HG03354 (cell line): ENCODE results near the gene SERGEF.

ENCODE experiments used
- ATAC-seq: cut with Tn5 transposase; IDR thresholded peaks from one replicate; pipeline ENCODE4 v1.9.1; 2021; ENCODE audit warnings: mild to moderate bottlenecking; ENCODE audit not compliant: unreplicated experiment, poor library complexity, severe bottlenecking

SERGEF gene

DNA sequence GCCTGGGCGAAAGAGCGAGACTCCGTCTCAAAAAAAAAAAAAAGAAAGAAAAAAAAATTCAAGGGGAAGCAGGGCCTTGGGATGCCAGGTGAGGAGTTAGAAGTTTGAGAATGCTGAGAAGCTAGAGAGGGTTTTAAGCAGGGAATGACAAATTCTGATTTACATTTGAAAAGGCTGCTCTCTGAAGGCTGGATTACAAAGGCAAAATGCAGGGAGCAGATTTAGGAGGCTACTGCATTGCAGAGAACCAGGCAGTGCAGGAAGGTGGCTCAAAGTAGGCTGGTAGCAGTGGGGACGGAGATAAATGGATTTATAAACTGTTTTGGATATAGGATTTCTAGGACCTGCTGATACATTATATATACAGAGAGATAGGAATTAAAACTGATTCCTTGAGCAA is 211.7 kb downstream of the SERGEF start:
- ATAC-seq: no peak

DNA sequence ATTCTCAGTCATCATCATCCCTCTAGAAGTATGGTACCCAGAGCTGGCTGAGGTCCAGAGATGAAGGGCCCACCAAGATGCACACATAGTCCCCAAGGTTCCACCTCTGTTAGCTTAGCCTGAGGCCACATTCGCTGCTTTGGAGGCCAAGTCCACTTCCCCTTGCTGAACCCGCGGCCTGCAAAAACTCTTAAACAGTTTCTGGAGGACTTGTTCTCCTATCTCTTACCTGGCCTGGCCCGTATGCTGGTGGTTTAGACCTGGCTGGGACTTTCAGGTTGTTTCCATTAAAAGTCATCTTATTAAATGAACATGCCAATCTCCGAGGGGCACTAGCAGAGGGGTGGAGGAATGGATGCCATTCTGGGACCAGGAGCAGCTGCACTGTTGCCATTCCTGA is 213.7 kb downstream of the SERGEF start:
- ATAC-seq: no peak

DNA sequence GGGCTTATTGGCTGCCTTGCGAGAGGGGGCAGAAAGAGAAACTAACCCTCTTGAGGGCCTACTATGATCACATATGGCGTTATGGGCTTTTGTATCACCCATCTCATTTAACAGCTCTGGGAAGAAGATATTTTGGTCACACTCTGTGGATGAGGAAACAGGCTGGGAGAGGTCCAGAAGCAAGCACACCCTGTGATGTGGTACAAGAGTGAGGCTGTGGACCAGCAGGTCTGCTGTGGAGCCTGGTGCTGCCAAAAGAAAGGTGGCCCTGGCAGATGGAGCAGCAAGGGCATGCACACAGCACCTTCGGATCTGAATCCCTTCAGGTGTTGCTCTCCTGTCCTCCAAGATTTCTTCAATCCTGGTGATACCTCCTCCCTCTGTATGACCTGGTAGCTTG is 214.1 kb downstream of the SERGEF start:
- ATAC-seq: no peak

DNA sequence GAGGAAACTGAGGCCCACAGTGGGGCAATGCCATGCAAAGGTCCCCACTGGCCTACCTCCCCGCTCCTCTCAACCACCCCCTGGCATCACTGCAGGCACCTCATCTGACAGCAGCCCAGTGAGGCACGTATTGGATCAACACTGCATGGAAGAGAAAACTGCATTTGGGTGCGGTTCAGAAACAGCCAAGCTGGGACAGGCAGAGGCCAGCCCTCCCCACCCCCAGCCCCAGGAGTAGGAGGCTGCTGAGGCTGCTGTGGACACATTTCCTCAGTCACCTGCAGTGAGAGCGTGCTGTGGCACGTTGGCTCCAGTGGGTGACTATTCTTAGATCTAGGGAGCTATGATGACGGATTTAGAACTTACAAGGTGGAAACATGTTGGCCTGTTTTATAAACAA is 214.6 kb downstream of the SERGEF start:
- no peak for ATAC-seq

DNA sequence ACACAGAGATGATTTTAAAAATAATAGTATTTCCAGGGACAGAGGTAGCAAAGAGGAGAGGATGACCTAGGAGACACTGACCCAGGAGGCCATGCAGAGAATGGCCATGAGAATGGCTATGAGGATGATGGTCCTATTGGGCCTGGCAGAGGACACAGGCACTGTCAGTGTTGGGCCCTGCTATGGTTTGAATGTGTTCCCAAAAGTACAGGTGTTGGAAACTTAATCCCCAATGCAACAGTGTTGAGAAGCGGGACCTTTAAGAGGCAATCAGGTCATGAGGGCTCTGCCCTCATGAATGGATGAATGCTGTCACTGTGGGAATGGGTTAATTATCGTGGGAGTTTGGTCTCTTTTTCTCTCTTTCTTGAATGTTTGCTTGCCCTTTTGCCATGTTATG is 216.7 kb downstream of the SERGEF start:
- ATAC-seq: no peak

DNA sequence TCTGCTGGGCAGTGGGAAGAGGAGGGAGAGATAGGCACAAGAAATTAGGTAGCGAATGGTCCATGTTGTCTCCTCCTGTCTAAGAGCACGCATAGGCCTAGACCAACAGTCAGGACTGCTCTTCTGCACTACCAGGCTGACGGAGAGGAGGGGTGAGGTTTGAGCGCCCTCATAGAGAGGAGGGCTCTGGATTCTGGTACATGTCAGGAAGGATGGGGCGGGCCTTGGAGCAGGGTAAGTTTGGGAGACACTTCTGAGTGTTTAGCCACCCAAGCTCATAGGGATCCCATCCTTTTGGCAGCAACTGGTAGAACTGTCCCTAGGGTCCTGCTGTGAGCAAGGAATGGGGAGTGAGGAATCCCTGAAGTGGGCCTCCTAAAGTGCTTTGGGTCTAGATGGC is 217.9 kb downstream of the SERGEF start:
- ATAC-seq: no peak

DNA sequence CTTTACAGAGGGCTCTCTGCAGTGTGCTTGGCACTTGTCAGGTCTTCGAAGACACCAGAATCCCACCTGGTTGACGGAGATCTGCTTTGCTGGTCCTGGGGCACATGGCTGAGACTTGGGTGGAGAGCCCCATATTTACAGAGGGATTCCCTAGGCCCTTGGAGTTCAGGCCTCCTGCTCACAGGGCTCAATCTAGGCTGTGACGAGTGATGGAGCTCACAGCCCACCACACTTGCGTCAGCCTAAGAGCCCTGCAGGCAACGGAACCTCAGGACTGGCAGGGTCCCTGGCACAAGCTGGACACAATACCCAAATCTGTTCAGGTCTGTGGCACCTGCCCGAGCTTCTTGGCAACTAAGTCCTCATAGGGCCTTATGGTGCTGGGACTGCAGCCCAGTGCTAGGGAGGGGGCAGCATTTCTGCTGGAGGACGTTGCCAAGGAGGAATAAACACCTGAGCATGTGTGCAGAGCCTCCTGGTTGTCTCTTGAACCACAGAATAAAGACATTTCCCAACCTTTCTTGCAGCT is 219.1 kb downstream of the SERGEF start:
- no peak for ATAC-seq

DNA sequence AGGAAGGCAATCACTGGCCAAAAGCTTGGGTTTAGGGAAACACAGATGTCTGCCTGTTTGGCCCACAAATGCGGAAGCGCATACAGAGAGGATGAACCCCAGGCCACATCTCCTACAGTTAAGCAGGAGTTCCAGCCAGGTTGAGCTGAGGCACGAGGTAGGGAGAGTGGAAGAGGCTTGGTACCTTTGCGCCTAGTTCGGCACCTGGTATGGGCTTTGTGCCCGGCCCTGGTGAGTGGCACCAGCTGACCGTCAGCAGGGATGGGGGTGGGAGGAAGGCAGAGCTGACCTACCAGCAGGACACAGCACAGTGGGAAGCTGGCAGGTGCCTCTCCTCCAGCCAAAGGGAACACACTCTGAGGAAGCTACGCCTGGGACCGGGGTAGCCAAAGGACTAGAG is 220.7 kb downstream of the SERGEF start:
- no peak for ATAC-seq

DNA sequence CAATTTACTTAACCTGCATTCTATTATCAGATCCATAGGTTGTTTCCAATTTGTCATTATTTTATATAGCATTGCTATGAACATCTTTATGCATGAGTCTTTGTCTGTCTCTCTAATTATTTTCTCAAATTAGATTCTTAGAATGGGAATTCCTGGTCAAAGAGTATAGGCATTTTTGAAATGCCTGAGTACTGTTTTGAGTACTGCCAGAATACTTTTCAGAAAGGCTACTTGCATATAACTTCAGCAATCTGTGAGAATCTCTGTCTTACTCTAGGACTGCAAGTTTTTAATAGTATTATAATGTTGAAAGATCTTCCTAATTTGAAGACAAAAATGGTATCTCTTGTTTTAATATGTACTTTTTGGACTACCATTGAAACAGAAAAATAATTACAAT is 221.7 kb downstream of the SERGEF start:
- no peak for ATAC-seq

DNA sequence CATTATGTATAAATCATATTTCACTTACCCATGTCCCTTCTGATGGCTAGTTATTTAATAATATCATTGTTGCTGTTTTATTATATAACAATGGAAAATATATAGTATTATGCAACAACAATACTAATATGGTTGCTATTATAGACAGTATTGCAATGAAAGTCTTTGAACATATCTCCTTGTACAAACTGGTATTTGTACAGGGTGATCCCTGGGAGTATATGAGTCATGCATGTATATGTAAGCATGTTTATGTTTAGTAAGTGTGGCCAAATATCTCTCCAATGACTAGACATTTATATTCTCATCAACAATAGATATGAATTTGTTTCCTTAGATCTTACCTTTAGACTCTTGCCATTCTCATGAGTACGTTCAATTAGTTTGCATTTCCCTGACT is 222.4 kb downstream of the SERGEF start:
- ATAC-seq: no peak

DNA sequence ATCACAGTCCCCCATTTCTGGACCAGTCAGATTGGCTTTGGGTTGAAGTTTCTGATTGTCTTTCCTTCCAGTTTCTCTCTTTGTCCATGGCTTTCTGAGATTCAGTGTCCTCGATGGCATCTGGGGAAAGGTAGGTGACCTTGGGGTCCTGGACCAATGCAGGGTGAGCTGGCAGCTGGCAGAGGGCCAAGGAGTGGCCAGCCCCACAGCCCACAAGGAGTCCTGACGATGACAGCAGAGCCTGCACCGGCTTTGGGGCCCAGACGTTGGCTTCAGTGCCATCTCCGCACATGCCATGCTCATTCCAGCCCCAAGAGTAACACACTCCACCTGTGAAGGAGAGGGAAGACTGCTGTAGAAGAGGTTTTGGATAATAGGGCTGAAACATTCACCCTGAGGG is 224.8 kb downstream of the SERGEF start:
- ATAC-seq: no peak

DNA sequence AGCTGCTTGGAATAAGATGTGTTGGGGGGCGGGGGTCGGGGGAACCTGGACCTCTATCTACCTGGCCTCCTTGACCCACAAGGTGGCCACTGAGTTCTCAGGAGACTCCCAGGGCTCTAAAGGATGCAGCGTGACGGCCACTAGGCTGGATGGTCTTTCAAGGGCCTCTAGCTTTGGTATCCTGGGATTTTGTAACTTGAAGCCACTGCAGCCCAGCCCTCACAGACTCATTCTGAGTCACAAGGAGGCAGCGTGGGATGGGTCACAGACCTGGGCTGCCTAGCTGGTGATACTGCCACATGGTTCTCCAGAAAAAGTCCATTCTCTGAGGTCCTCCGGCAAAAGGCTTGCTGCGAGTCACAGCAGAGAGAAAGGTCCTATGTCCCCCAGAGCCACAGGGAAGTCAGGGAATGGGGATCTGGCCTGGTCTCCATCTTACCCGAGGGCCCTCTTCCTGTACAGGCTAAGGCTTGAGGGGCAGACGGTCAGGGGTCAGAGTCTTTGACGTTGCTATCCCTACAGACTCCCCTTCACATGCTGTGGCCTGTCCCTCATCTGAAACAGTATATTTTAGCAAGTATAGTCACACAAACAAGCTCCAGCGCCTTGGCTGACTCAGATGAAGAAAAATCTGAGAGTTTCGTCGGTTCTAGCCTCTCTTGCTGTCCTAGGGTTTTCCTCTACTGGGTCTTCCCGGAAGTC is 225.9 kb downstream of the SERGEF start:
- ATAC-seq: no peak

DNA sequence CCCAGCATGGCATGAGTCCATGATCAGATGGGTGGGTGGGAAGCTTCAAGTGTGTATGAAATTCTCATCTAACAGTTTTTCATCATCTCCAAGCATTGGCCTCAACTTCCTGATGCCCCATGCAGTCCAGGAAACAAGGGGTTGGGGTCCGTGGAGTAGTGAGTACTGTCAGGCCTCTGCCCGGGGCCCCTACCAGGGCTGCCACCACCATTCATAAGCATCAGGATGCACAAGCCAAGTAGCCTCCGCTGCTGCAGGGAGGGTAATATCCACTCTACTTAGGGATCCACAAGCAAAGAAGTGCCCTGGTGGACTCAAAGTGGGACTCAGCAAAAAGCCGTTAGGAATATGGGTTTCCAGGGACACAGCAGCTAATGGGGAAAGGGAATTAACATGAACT is 229.0 kb downstream of the SERGEF start:
- no peak for ATAC-seq

DNA sequence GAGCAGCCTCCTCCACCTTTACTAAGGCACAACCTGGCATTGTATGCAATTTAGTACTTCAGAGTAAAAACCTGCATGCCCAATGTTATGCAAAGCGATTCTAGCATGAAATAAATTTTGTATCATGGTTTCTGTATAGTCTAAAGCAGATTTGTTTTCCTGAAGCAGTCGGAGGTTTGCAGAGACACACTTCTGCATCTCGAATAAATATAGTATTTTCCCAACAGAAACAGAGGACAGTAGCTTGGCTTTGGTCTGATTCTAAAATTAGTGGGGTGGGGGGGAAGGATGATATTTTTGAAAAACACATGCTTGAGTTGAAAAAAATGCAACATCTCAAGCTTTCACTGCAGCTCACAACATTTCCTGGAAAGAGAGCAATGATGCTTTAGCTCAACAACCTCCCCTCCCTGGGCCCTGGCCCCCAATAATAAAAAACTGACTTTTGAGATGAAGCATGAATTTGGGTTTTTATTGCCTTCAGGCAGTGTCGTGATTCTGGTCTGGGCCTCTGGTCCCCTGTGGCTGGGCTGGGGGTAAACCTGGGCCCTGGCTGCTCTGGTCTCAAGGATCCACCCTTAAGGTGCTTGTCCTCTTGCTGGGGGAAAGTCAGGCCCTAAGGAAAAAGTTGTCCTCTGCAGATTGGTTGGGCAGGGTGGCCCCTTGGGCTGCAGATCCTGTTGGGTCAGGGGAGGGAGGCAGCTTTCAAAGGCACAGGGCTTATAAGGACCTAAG is 230.1 kb downstream of the SERGEF start:
- ATAC-seq: no peak

DNA sequence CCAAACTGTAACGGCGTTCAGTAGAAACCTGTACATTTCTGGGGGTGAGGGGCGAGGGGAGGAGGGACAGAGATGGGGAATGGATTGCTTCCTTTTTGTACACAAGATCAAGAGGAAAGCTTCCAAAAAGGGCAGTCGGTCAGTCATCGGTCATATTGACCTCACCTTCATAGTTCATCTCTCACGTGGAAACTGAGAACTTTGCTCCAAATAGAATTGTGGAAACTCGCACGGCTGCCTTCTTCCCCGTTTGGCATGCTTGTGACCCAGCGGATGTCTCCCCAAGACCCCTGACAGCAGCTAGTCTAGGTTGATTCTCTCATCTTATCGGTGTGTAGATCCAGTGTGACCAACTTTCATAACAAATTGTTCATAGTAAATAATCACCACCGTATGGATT is 230.7 kb downstream of the SERGEF start:
- no peak for ATAC-seq

DNA sequence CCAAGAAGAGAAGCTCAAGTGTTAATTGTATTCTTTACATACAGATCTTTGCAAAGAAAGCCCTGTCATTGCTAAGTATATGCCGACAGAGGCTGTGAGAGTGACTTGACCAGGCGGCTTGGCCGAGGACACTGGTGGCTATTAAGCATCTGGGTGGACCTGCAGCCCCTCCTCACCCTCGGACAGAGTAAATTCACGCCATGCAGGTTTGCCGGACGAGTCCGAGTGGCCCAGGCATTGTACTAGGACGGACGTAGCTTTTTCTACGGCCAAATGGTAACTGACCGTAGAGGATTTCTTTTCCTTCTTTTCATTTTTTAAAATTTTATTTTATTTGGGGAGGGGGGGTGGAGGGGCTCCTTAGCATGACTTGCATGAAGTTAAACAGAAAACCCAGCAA is 231.2 kb downstream of the SERGEF start:
- ATAC-seq: no peak

DNA sequence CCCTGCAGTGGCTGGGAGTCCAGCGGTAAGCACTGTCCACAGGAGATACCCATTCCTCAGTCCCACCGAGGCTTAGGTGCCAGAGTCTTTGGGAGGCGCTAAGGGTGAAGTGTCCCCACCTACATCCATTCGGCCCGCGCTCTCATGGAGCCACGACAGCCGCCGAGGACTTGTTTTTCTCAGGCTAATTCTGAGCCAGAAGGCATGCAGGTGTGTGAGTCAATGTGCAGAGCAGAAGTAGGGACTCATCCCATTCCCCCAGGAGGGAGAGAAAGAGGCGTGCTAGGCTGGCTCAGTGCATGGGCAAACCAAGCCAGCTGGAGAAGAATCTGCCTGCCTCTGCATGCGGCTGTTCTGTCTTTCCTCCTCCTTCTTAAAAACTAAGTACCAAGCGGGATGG is 231.6 kb downstream of the SERGEF start:
- no peak for ATAC-seq

DNA sequence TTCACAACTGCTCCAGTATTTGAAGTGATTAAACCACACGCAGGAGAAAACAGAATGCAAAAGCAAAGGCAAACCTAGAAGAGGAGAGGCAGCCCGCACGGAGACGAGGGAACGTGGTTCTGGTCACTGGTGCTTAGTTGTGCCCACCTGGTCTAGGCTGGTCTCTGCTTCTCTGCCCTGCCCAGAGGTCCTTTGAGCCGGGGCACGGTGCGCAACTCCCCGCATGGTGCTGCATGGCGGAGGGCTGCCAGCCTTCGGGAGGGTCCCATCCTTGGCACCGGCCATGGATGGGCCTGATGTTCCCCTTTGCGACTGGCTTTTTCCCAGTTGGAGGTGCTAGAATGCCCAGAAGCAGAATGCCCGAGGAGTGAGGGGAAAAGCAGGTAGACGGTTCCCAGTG is 232.2 kb downstream of the SERGEF start:
- no peak for ATAC-seq

DNA sequence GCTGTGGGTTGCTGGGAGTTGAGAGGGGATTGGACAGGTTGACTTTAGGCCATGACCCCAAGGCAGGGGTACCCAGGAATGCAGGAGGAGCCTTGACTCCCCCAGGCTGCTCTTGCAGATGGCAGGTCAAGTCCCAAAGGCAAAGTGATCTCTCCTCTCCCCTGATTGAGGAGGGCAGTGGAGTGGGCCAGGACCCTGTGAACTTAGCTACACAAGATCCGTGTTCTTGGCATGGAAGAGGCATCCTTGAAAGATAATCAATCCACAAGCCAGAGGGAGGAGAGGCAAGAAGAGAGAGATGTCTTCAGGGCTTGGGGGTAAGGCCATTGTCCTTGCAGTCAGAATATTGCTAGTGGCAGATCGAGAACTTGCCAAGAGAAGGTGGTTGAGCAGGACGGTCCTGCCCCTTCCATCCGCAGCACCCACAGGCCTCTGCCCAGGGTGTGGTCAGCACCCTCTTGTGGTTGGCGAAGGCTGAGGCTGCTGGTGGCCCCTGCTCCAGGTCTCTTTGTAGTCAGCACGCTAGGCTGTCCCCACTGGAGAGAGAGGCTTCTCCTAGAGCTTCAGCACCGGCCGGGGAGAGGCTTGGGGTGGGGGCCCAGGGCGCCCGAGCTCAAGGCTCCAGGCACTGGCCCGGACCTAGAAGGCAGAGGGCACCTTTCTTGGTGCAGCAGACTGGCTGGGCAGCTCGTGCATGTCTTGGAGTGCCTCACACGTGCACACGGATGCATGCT is 232.8 kb downstream of the SERGEF start:
- no peak for ATAC-seq

DNA sequence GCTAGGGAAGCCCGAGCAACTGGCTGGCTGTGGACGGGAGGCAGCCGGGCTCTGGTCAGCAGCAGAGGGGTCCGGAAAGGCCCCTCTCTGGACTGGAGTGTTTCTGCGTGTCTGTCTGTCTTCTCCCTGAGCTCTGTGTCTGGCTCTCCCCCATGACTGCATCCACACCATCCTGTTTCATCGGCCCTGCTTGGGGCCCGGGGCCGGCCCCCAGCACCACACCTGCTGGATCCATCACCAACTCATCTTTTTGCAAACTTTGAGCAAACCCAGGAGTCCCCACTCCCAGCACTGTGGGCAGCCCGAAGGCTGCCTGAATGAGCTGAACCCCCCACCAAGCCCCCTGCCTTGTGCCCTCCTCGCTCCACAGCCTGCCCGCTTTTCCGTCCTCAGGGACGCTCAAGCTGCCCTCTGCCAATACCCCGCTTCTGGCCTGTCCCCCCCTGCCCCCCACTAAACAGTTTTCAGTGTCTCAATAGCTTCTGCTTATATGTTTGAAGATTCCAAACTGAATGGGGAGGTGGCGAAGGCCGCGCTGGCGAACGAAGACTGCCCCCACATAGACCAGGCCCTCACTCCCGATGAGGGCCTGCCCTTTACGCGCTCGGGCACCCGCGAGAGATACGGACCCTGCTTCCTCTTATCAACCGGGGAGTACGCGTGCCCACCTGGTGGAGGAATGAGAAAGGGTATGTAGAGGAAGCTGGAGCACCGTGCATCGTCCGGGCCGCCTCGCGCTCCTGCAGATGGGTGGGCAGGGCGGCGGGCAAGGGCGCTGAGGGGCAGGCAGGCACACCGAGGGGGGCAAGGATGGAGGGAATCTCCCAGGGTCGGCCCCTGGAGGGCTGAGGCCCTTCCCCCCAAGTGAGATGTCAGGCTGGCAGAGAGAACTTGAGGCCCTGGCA is 233.6 kb downstream of the SERGEF start:
- no peak for ATAC-seq
